HepG2 (cell line): ENCODE data around the gene MYO6. TPM values are rescaled to one million over a fixed set of nuclear protein-coding genes. Genes with fewer than 3 reads are reported as not detected.

Source experiments
- BORCS8-MEF2B ChIP-seq: sonication (generic); formaldehyde crosslinking; IDR thresholded peaks from 2 replicates; pipeline ENCODE4 v1.8.0; 2022; ENCODE audit warnings: mild to moderate bottlenecking, missing genetic modification reagents
- CENPT ChIP-seq: sonication (generic); formaldehyde crosslinking; IDR thresholded peaks from 2 replicates; pipeline ENCODE4 v1.8.0; 2022; ENCODE audit warnings: low read depth, mild to moderate bottlenecking, moderate library complexity, missing genetic modification reagents
- EED ChIP-seq: sonication (generic); formaldehyde crosslinking; IDR thresholded peaks from 2 replicates; pipeline ENCODE4 v1.5.0; 2020; ENCODE audit warnings: mild to moderate bottlenecking, missing genetic modification reagents
- GLI4 ChIP-seq: sonication (generic); formaldehyde crosslinking; IDR thresholded peaks from 2 replicates; pipeline ENCODE4 v1.5.1; 2020; ENCODE audit warnings: missing genetic modification reagents, mild to moderate bottlenecking, moderate library complexity, borderline replicate concordance
- HDAC1 ChIP-seq: sonication (generic); formaldehyde crosslinking; IDR thresholded peaks from 2 replicates; pipeline ENCODE4 v1.5.1; 2020; ENCODE audit warnings: mild to moderate bottlenecking, missing genetic modification reagents
- KAT7 ChIP-seq: IDR thresholded peaks from 2 replicates; pipeline ENCODE4 v1.6.1; 2018; ENCODE audit warnings: borderline replicate concordance, missing compliant biosample characterization
- KLF6 ChIP-seq: IDR thresholded peaks from 2 replicates; pipeline ENCODE4 v1.8.0; 2016; ENCODE audit warnings: missing biosample characterization, missing genetic modification reagents
- REPIN1 ChIP-seq: sonication (generic); formaldehyde crosslinking; IDR thresholded peaks from 2 replicates; pipeline ENCODE4 v1.8.0; 2022; ENCODE audit warnings: missing genetic modification reagents, low read depth, mild to moderate bottlenecking, borderline replicate concordance
- THAP7 ChIP-seq: sonication (generic); formaldehyde crosslinking; IDR thresholded peaks from 2 replicates; pipeline ENCODE4 v1.8.1; 2023; ENCODE audit warnings: mild to moderate bottlenecking, missing genetic modification reagents
- ZBTB1 ChIP-seq: sonication (generic); formaldehyde crosslinking; IDR thresholded peaks from 2 replicates; pipeline ENCODE4 v1.4.0; 2020; ENCODE audit warnings: missing genetic modification reagents, borderline replicate concordance
- ZNF253 ChIP-seq: sonication (generic); formaldehyde crosslinking; IDR thresholded peaks from 2 replicates; pipeline ENCODE4 v1.8.0; 2022; ENCODE audit warnings: mild to moderate bottlenecking, missing genetic modification reagents, borderline replicate concordance
- ZNF256 ChIP-seq: sonication (generic); formaldehyde crosslinking; conservative IDR thresholded peaks from 2 replicates; pipeline ENCODE4 v1.4.0; 2020; ENCODE audit warnings: missing genetic modification reagents
- ZNF264 ChIP-seq: sonication (generic); formaldehyde crosslinking; IDR thresholded peaks from 2 replicates; pipeline ENCODE4 v1.4.0; 2020; ENCODE audit warnings: missing genetic modification reagents
- ZNF691 ChIP-seq: sonication (generic); formaldehyde crosslinking; IDR thresholded peaks from 2 replicates; pipeline ENCODE4 v1.4.0; 2020; ENCODE audit warnings: missing genetic modification reagents, low read depth, mild to moderate bottlenecking, borderline replicate concordance
- ZNF879 ChIP-seq: sonication (generic); formaldehyde crosslinking; IDR thresholded peaks from 2 replicates; pipeline ENCODE4 v1.8.1; 2023; ENCODE audit warnings: missing genetic modification reagents
- polyA plus RNA-seq, 8 experiments: library from polyadenylated mRNA; depleted of rRNA in 3 of 8; stranded (reverse) in 7 of 8; unstranded in 1 of 8; fragments of >200 nt; fragmentation: Illumina TruSeq in 4 of 8; extraction: Trizol in 4 of 8; gene quantifications; 2 replicates each; pipeline versions ENCODE4 v1.2.1 to v1.2.3, GENCODE V29; 2011 to 2016; ENCODE audit warnings: low read depth in 4 of 8, missing spikeins in 1 of 8, mixed read lengths in 1 of 8; ENCODE audit not compliant: insufficient read depth in 1 of 8
- total RNA-seq, 5 experiments: library from RNA; depleted of rRNA; stranded (reverse); fragments of >200 nt; fragmentation: Illumina TruSeq; extraction: Trizol; gene quantifications; 2 replicates each; pipeline ENCODE4 v1.2.3, GENCODE V29; 2016; ENCODE audit warnings: low read depth in 1 of 5
- TF ChIP-seq, protein P1 (sequence below), 2 experiments: sonication (generic) in 1 of 2; formaldehyde crosslinking in 1 of 2; IDR thresholded peaks; 2 replicates each; pipeline versions ENCODE4 v1.4.0 to v1.6.1; 2016 to 2020; ENCODE audit warnings: borderline replicate concordance in 1 of 2, low read depth in 1 of 2, mild to moderate bottlenecking in 1 of 2, missing genetic modification reagents in 1 of 2
- TF ChIP-seq, protein P2 (sequence below): sonication (generic); formaldehyde crosslinking; IDR thresholded peaks from 2 replicates; pipeline ENCODE4 v1.9.0; 2022; ENCODE audit warnings: missing genetic modification reagents, mild to moderate bottlenecking, borderline replicate concordance

The MYO6 gene
- total and polyA plus RNA-seq, 2 of the 13 experiments (the other 11 are each of a cell fraction or from before 2014, with no cell fraction given) = 5.4 to 7.5 TPM

DNA sequence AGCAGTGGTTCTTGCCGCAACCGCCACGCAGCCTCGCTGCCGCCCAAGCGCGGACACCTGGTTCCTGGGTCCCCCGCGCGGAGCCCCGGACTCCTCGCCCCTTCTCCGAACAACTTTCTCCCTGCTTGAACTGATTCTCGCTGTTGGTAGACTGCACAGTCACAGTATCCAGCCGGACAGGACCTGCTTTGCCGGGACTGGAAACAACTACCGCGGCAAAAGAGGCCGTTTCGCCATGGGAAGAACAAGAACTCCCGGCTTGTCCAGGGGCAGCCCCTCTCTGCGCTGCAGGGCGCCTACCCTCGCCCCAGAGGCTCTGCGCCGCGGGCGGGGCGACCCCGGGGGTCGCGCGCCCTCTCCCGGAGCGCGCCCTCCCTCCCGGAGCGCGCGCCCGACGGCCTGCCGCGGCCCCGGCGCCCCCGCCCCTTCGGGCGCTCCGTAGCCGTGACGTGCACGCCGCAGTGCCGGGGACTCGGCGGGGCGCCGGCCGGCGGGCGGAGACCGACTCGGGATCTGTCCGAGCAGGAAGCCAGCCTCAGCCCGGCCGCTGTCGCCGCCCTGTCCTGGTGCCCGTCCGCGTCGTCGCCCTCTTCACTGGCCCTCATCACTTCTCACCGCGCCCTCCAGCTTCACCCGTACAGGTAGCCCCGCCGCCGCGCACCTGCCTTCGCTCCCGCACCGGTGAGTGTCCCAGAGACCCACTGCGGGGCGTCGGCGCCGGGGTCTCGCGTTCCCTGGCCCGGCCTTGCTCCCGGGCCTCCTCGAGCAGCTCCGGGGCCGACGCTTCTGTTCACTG lies at the start of gene MYO6 (continued):
- TF ChIP-seq, protein P1, sequence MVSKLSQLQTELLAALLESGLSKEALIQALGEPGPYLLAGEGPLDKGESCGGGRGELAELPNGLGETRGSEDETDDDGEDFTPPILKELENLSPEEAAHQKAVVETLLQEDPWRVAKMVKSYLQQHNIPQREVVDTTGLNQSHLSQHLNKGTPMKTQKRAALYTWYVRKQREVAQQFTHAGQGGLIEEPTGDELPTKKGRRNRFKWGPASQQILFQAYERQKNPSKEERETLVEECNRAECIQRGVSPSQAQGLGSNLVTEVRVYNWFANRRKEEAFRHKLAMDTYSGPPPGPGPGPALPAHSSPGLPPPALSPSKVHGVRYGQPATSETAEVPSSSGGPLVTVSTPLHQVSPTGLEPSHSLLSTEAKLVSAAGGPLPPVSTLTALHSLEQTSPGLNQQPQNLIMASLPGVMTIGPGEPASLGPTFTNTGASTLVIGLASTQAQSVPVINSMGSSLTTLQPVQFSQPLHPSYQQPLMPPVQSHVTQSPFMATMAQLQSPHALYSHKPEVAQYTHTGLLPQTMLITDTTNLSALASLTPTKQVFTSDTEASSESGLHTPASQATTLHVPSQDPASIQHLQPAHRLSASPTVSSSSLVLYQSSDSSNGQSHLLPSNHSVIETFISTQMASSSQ (IDR thresholded peaks at IDR 0.05; ENCODE audit: low read depth) = no peak
- TF ChIP-seq, protein P1 (CRISPR knock-in tag; IDR thresholded peaks at IDR 0.05; ENCODE audit: borderline replicate concordance) = no peak
- TF ChIP-seq ZNF879 (CRISPR knock-in tag) (no peak), ZNF264 (CRISPR knock-in tag) (0 out of 2 replicates have a peak, but pooled peaks have one; percentile 12), GLI4 (CRISPR knock-in tag) (peak; percentile 60), CENPT (CRISPR knock-in tag) (0 out of 2 replicates have a peak, but pooled peaks have one; percentile 24), KLF6 (CRISPR knock-in tag) (0 out of 2 replicates have a peak, but pooled peaks have one; percentile 29), ZNF256 (CRISPR knock-in tag) (no peak), ZBTB1 (CRISPR knock-in tag) (no peak), ZNF253 (CRISPR knock-in tag) (peak; percentile 68), HDAC1 (CRISPR knock-in tag) (peak; percentile 67), THAP7 (CRISPR knock-in tag) (peak; percentile 29; the same call in 1 of the 2 replicates), EED (0 out of 2 replicates have a peak, but pooled peaks have one; percentile 55), REPIN1 (CRISPR knock-in tag) (peak; percentile 44; the same call in 1 of the 2 replicates), ZNF691 (CRISPR knock-in tag) (no peak), KAT7 (CRISPR knock-in tag) (peak; percentile 47; the same call in 1 of the 2 replicates), BORCS8-MEF2B (CRISPR knock-in tag) (0 out of 2 replicates have a peak, but pooled peaks have one; percentile 42)
- TF ChIP-seq, protein P2, sequence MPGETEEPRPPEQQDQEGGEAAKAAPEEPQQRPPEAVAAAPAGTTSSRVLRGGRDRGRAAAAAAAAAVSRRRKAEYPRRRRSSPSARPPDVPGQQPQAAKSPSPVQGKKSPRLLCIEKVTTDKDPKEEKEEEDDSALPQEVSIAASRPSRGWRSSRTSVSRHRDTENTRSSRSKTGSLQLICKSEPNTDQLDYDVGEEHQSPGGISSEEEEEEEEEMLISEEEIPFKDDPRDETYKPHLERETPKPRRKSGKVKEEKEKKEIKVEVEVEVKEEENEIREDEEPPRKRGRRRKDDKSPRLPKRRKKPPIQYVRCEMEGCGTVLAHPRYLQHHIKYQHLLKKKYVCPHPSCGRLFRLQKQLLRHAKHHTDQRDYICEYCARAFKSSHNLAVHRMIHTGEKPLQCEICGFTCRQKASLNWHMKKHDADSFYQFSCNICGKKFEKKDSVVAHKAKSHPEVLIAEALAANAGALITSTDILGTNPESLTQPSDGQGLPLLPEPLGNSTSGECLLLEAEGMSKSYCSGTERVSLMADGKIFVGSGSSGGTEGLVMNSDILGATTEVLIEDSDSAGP (CRISPR knock-in tag) = peak; percentile 64; the same call in 1 of the 2 replicates
- TF ChIP-seq, all 625 proteins: peak for 155
